ENCODE results near the gene ALPI. TPM values are rescaled to one million over a fixed set of nuclear protein-coding genes. Genes with fewer than 3 reads are reported as not detected.
"Not testable (repeated sequence)": the region's sequence is repeated elsewhere in the genome, so short reads cannot be mapped to it uniquely, and the experiment has no call there.

The ALPI gene
- total RNA-seq, 2 donors from 2014 or later: not detected

DNA sequence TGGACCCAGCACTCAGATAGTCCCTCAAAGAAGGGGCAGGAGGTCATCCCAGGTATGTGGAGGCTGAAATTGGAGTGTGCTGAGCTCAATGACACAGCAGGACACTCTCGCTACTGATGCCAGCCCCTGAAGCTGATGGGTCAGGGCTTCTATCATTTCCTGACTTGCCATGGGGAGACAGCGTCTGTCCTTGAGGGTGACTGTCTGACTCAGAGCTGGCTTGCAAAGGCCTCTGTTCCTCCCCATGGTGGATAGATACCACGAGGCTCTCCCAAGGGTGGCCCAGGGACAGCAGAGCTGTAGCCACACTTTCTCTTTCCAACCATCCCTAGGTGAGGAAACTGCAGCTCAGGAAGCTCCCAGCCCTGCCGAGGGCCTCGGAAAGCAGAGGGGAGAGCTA is 38.5 kb upstream of the ALPI start:
- ATAC-seq (no peak), DNase-seq (no peak)
- no peak overlapping the region for H3K27ac Mint-ChIP-seq
- H3K9me3 ChIP-seq (ENCODE audit: control insufficient read depth, low read length, poor library complexity, severe bottlenecking): no peaks in the 10 kb centered on the region
- no peak overlapping the region for H3K4me3 Mint-ChIP-seq
- H3K27me3 Mint-ChIP-seq: peaks cover 61% of the 10 kb centered on the region
- peaks cover 10% of the 10 kb centered on the region for H3K4me1 Mint-ChIP-seq
- no peaks in the 10 kb centered on the region for H3K36me3 Mint-ChIP-seq (ENCODE audit: low read depth)

DNA sequence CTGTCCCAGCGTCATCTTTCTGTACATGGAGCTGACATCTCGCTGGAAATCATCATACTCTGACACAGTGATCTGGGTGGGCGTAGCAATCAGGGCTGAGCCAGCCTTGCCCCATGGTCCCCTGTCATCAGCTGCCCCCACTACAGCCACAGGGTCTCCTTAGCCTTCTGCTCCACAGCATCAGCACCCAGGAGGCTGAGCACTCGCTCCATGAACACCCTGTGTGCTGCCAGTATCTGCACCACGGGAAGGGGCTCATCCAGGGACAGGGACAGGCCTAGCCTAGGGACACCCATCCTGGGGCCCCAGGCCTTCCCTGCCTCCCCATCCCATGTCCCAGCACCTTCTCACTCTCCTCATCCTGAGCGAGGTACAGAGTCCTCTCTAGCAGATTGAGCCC is 37.9 kb upstream of the ALPI start:
- no peak for DNase-seq
- Mint-ChIP-seq H3K27ac (no peak overlapping the region), H3K4me3 (no peak overlapping the region), H3K27me3 (peaks cover 55% of the 10 kb centered on the region), H3K4me1 (peaks cover 10% of the 10 kb centered on the region), H3K36me3 (ENCODE audit: low read depth) (peaks cover 3% of the 10 kb centered on the region)
- H3K9me3 ChIP-seq (ENCODE audit: control insufficient read depth, low read length, poor library complexity, severe bottlenecking): no peaks in the 10 kb centered on the region
- no peak for ATAC-seq

DNA sequence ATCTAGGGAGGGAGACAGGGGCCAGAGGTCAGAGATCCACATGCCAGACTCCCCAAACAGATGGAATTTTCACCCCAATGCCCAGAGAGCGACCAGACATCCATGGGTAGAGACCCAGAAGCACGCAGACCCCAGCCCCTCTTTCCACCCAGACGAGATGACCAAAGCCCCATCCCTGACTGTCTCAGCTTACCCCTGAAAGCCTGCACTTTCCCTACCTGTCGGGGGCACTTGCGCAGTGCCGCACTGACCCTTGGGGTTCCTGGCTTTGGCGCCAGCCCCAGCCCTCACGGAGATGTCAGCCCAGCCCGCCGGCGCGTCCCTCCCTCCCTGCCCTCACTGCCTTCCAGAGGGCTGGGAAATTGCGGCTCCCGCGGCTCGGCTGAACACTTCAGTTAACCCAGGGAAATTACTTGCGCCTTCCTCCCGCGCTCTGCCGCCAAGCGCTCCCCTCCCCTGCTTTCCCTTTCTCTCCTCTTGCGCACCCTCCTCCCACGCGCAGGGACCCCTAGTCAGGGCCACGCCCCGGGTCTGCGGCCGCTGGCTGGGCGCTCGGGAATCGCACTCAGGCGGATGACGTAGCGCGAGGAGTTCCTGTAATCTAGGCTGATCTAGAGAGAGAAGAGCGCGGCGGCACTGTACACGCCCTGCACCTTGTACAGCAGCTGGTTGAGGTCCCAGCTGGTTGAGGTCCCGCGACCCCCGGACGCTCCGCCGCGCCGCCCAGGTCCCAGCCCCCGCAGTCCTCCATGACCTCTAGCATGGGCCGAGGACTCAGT is 37.3 kb upstream of the ALPI start:
- Mint-ChIP-seq H3K36me3 (ENCODE audit: low read depth) (peaks cover 3% of the 10 kb centered on the region), H3K27me3 (peaks cover 50% of the 10 kb centered on the region), H3K4me1 (peaks cover 7% of the 10 kb centered on the region), H3K4me3 (peak overlapping the region; percentile 78), H3K27ac (no peak overlapping the region)
- DNase-seq (no peak), ATAC-seq (no peak)
- no peaks in the 10 kb centered on the region for H3K9me3 ChIP-seq (ENCODE audit: control insufficient read depth, low read length, poor library complexity, severe bottlenecking)

- no peaks in the 10 kb centered on the region for H3K9me3 ChIP-seq (ENCODE audit: control insufficient read depth, low read length, poor library complexity, severe bottlenecking)
- Mint-ChIP-seq H3K36me3 (ENCODE audit: low read depth) (peaks cover 3% of the 10 kb centered on the region), H3K27ac (no peak overlapping the region), H3K4me3 (peak overlapping the region; percentile 78), H3K4me1 (peaks cover 7% of the 10 kb centered on the region), H3K27me3 (peaks cover 51% of the 10 kb centered on the region)
- ATAC-seq (no peak), DNase-seq (no peak)
Measured at GRCh38 chr2:232419245-232420072, 36.5 kb upstream of the ALPI start.

- Mint-ChIP-seq H3K4me1 (peaks cover 7% of the 10 kb centered on the region), H3K27me3 (peaks cover 53% of the 10 kb centered on the region), H3K4me3 (no peak overlapping the region), H3K27ac (no peak overlapping the region), H3K36me3 (ENCODE audit: low read depth) (peaks cover 3% of the 10 kb centered on the region)
- ATAC-seq (no peak), DNase-seq (no peak)
- H3K9me3 ChIP-seq (ENCODE audit: control insufficient read depth, low read length, poor library complexity, severe bottlenecking): no peaks in the 10 kb centered on the region
Measured at GRCh38 chr2:232420073-232420454, 35.9 kb upstream of the ALPI start.

DNA sequence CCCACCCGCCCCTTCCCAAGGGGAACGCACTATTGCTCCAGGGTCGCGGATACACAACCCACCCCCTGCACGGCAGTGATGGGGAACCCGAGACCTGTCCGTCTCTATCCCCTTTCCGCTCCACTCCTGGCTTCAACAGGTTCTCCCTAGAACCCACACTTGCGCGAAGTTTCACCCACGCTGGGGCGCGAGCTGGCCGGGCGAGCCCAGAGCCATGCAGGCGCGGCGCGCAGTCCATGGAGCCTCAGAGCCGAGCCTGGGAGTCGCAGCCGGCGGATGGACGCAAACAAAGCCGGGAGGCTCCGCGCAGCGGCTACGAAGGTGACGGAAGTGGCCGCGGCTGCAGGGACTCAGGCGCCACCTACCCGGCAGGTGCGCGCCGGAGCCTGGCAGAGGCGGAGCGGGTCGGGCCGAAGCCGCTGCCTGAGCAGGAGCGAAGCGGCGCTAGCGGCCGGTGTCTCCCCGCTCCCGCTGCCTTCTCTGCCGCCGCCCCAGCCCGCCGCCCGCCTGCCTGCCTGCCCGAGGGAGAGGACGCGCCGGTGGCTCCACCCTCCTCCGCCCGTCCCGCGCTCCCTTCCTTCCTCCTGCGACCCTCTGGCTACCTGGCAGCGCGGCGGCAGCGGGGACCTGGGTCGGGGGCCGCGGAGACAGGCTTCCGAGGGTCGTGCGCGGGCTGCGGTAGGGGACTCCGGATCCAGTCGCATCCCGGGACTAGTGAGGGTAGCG is 35.3 kb upstream of the ALPI start:
- H3K27me3 Mint-ChIP-seq: peaks cover 55% of the 10 kb centered on the region
- no peak overlapping the region for H3K27ac Mint-ChIP-seq
- H3K4me3 Mint-ChIP-seq: peak overlapping the region; percentile 60

GRCh38 chr2:232421189-232421785 is 34.7 kb upstream of the ALPI start:
- DNase-seq (no peak), ATAC-seq (no peak)
- Mint-ChIP-seq H3K27ac (no peak overlapping the region), H3K4me1 (peaks cover 7% of the 10 kb centered on the region), H3K4me3 (peak overlapping the region; percentile 39), H3K27me3 (peaks cover 48% of the 10 kb centered on the region), H3K36me3 (ENCODE audit: low read depth) (peaks cover 3% of the 10 kb centered on the region)
- no peaks in the 10 kb centered on the region for H3K9me3 ChIP-seq (ENCODE audit: control insufficient read depth, low read length, poor library complexity, severe bottlenecking)

More for the DNA sequence above, 35.3 kb upstream of the ALPI start:
- no peaks in the 10 kb centered on the region for H3K9me3 ChIP-seq (ENCODE audit: control insufficient read depth, low read length, poor library complexity, severe bottlenecking)
- H3K36me3 Mint-ChIP-seq (ENCODE audit: low read depth): peaks cover 3% of the 10 kb centered on the region
- H3K4me1 Mint-ChIP-seq: peaks cover 7% of the 10 kb centered on the region
- DNase-seq (no peak), ATAC-seq (peak; percentile 58)

GRCh38 chr2:232422051-232422450 is 33.9 kb upstream of the ALPI start:
- no peak for ATAC-seq
- no peaks in the 10 kb centered on the region for H3K9me3 ChIP-seq (ENCODE audit: control insufficient read depth, low read length, poor library complexity, severe bottlenecking)
- Mint-ChIP-seq H3K36me3 (ENCODE audit: low read depth) (peaks cover 3% of the 10 kb centered on the region), H3K27me3 (peaks cover 45% of the 10 kb centered on the region), H3K4me3 (peak overlapping the region; percentile 39), H3K4me1 (peaks cover 7% of the 10 kb centered on the region), H3K27ac (no peak overlapping the region)
- DNase-seq: no peak

DNA sequence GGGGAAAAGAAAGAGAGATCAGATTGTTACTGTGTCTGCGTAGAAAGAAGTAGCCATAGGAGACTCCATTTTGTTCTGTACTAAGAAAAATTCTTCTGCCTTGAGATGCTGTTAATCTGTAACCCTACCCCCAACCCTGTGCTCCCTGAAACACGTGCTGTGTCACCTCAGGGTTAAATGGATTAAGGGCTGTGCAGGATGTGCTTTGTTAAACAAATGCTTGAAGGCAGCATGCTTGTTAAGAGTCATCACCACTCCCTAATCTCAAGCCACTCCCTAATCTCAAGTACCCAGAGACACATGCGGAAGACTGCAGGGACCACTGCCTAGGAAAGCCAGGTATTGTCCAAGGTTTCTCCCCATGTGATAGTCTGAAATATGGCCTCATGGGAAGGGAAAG is 33.0 kb upstream of the ALPI start:
- ATAC-seq; H3K27ac Mint-ChIP-seq; H3K9me3 ChIP-seq (ENCODE audit: control insufficient read depth, low read length, poor library complexity, severe bottlenecking); H3K36me3 Mint-ChIP-seq (ENCODE audit: low read depth); H3K4me1 Mint-ChIP-seq; H3K4me3 Mint-ChIP-seq; DNase-seq: not testable (repeated sequence)
- H3K27me3 Mint-ChIP-seq: peaks cover 44% of the 10 kb centered on the region

DNA sequence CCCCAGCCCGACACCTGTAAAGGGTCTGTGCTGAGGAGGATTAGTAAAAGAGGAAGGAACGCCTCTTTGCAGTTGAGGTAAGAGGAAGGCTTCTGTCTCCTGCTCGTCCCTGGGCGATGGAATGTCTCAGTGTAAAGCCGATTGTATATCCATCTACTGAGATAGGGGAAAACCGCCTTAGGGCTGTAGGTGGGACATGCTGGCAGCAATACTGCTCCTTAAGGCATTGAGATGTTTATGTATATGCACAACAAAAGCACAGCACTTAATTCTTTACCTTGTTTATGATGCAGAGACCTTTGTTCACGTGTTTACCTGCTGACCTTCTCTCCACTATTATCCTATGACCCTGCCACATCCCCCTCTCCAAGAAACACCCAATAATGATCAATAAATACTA is 32.5 kb upstream of the ALPI start:
- H3K27ac Mint-ChIP-seq; DNase-seq; H3K9me3 ChIP-seq (ENCODE audit: control insufficient read depth, low read length, poor library complexity, severe bottlenecking); H3K4me1 Mint-ChIP-seq; H3K4me3 Mint-ChIP-seq; ATAC-seq; H3K36me3 Mint-ChIP-seq (ENCODE audit: low read depth): not testable (repeated sequence)
- H3K27me3 Mint-ChIP-seq: peaks cover 40% of the 10 kb centered on the region

DNA sequence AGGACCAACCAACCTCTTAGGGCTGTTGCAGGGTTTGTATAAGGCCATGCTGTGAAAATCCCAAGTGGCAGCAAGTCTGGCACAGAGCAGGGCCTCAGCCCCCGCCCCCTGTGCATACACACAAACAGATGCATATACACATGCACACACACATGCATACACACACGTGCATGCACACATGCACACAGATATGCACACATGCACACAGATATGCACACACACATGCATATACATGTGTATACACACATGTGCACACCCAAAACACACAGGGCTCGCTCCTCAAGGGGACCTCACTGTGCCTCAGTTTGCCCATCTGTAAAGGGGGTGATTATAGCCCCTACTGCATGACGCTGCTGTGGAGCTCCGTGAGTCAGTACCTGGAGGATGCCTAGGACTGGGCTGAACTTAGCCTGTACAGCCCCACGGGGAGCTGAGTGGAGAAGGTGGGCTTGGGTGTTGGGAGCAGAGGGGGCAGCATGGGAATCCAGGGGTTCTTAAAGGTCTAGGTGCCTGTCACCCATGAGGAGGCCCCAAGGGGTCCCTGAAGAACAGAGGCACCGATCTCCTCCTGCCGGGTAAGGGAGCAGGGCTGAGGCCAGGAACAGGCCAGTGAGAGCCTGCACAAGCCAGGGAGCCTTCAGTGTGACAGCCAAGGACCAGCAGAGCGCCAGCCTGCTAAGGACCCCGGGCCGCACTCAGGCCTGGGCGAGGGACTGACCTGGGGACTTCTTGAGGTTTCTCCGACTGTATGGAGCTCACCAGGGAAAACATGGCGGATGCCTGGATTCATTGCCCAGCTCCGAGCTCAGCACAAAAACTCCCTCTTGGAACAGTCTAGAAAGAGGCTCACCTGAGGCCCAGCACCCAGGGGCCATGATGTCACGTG is 24.0 kb upstream of the ALPI start:
- DNase-seq (no peak), ATAC-seq (no peak)
- Mint-ChIP-seq H3K27ac (no peak overlapping the region), H3K27me3 (peaks cover 6% of the 10 kb centered on the region), H3K4me1 (no peaks in the 10 kb centered on the region), H3K36me3 (ENCODE audit: low read depth) (no peaks in the 10 kb centered on the region), H3K4me3 (no peak overlapping the region)
- no peaks in the 10 kb centered on the region for H3K9me3 ChIP-seq (ENCODE audit: control insufficient read depth, low read length, poor library complexity, severe bottlenecking)

GRCh38 chr2:232432598-232433184 is 23.3 kb upstream of the ALPI start:
- no peaks in the 10 kb centered on the region for H3K36me3 Mint-ChIP-seq (ENCODE audit: low read depth)
- peaks cover 6% of the 10 kb centered on the region for H3K27me3 Mint-ChIP-seq
- no peak overlapping the region for H3K27ac Mint-ChIP-seq
- ATAC-seq: no peak
- no peak overlapping the region for H3K4me3 Mint-ChIP-seq
- no peaks in the 10 kb centered on the region for H3K4me1 Mint-ChIP-seq
- H3K9me3 ChIP-seq (ENCODE audit: control insufficient read depth, low read length, poor library complexity, severe bottlenecking): no peaks in the 10 kb centered on the region
- no peak for DNase-seq
